ENCODE results near the gene TXNDC2.

- TF ChIP-seq PATZ1 (CRISPR knock-in tag; IDR thresholded peaks at IDR 0.05; ENCODE audit: borderline replicate concordance): no peak
- no peak for TF ChIP-seq SNAI2 (CRISPR knock-in tag; IDR thresholded peaks at IDR 0.05)
- TF ChIP-seq, protein P1, sequence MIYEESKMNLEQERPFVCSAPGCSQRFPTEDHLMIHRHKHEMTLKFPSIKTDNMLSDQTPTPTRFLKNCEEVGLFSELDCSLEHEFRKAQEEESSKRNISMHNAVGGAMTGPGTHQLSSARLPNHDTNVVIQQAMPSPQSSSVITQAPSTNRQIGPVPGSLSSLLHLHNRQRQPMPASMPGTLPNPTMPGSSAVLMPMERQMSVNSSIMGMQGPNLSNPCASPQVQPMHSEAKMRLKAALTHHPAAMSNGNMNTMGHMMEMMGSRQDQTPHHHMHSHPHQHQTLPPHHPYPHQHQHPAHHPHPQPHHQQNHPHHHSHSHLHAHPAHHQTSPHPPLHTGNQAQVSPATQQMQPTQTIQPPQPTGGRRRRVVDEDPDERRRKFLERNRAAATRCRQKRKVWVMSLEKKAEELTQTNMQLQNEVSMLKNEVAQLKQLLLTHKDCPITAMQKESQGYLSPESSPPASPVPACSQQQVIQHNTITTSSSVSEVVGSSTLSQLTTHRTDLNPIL (CRISPR knock-in tag; IDR thresholded peaks at IDR 0.05; ENCODE audit: low read depth): no peak
- TF ChIP-seq GLIS3 (CRISPR knock-in tag; IDR thresholded peaks at IDR 0.05): no peak
- TF ChIP-seq ISL1 (CRISPR knock-in tag; IDR thresholded peaks at IDR 0.05): no peak
Measured at GRCh38 chr18:9922592-9923311, 37.0 kb downstream of the TXNDC2 start.

Data from SK-N-SH treated with all-trans-retinoic acid at 6 μM for 48 hours (cell line).